HuH-7.5 (cell line): Measurements from ENCODE around the gene DPP6.

Experiments used
- DNase-seq: peaks from one replicate; pipeline ENCODE4 v3.0.0; 2011; ENCODE audit warnings: low spot score

DPP6 gene

DNA sequence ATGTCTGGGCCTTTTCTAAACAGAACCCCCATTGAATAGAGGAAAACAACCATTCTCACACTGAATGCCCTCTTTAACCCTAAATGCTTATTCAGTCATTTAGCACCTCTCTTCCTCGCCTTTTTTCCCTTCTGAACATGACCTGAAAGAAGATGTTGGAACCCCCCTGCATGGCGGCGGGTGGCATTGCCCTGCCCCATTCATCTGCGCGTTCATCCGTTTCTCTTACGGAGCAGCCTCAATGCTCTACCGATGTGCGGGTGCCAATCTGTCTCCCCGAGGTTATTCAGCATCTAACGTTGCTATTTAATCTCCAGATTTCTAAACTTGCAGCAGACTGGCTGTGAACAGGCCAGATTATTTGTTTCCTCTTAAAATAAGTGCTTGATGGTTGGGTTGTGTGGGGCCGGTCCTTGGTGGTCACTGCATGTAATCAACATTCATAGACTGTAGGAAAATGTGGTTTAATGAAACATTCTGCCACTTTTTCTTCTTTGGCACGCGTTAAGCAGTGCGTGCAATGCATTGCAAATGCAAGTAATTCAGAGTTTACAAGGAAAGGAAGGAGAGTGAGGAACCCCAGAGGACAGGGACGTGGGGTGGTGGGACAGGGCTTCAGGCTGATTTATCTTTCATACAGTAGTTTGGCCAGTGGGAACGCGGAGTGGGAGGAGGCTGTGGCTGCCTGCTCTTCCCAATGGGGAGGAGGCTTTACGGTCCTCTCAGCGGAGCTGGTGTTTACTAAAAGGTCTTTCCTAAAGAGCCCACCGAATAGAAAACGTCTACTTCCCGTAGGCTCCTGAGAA, 286.7 kb downstream of the DPP6 start:
- DNase-seq: no peak

DNA sequence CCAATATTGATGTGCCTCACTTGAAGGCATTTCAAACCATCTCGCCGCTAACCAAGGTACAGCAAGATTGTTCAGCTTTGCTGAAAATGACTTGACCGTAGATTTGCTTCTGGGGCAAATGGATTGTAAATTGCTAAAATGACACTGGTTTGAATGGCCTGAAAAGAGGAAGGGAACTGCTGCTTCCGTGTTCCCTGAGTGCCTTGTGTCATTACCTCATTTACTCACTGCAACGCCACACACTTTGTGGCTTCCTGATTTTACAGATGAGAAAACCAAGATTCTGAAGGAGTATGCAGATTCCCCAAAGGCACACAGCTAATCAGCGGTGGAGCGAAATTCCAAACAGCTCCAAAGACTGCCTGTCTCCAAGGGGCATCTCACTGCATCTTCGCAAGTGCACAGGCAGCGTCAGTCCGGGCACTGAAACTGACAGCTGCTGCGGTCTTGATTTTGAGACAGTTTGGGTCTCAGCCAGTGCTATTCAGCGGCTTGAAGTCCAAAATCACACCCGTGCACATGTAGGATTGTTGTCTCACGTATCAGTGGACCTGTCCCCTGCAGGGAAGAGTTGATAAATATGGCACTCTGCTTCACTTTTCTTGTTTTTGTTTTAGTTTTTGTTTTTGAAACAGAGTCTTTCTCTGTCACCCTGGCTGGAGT, 290.9 kb downstream of the DPP6 start:
- no peak for DNase-seq

DNA sequence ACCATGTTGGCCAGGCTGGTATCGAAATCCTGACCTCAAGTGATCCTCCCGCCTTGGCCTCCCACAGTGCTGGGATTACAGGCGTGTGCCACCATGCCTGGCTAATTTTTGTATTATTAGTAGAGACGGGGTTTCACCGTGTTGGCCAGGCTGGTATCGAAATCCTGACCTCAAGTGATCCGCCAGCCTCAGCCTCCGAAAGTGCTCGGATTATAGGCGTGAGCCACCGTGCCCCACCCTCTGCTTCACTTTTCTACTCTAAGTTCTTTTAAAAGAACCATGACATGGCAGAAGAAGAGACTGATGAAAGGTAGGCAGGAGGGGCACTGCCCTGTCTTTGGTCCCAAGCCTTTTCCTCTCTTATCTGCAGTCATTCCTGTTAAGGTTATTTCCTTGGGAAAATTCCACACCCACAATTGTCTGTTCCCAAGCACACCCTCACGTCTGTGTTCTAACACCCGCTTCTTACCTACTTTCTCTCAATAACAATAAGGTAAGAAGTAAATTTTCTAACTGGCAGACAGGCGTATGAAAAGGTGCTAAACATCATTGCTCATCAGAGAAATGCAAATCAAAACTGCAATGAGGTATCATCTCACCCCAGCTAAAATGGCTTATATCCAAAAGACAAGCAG, 291.7 kb downstream of the DPP6 start:
- DNase-seq: no peak

DNA sequence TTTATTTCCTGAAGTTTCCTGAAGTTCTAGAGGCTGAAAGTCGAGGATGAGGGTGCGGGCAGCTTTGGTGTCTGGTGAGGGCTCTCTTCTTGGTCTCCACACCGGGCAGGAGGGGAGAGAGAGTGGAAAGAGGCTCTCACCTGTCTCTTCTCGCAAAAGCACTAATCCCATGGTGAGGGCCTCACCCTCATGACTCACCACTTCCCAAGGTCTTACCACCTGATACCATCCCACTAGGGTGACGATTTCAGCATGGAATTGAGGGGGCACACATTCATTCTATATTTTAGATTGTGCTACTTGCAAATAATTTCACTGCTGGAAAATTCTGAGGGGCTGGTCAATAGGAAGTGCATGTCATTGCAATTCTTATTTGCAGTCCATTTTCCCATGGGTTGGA, 292.9 kb downstream of the DPP6 start:
- no peak for DNase-seq

DNA sequence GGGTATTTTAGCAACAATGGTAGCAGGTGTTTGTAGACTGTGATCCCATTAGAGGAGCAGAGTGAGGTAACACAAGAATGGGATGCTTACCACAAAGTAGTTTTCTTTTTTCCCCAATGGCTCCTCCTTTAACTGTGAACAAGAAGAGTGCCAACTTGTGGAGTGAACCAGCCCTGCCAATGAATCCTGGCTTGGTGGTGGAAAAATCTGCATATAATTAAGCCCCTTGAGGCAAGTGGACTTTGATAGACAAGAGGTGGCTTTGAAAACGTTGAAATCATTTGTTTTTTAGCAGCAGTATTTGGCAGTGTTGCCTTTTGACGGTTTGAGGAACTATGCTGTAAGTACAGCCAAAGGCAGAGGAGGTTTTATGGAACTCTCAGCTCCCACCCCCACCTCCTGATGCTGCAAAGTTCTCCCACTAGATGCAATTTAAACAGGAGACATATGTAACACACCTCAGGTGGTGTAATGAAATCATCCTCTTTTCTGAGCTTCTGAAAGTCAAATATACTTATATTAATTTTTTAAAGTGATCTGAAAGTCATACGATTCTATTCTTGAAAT, 295.6 kb downstream of the DPP6 start:
- DNase-seq: no peak

DNA sequence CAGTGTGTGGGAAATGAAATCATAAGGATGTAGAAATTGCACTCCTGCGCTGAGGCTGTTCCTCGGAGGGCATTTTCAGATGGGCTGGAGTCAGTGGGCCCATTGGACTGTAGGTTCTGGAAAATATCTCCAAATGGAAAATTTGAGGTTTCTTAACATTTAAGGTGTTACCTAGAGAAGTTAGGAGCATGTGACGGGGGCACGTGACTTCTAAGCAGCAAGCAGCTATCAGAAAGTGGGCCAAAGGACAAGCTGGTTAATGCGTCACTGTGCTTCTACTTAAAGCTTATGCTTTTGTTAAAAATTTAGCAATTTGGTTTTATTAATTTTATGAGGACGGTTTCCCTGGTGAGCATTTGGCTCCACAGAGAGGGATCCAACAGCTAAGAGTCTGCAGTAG, 298.7 kb downstream of the DPP6 start:
- DNase-seq: no peak

DNA sequence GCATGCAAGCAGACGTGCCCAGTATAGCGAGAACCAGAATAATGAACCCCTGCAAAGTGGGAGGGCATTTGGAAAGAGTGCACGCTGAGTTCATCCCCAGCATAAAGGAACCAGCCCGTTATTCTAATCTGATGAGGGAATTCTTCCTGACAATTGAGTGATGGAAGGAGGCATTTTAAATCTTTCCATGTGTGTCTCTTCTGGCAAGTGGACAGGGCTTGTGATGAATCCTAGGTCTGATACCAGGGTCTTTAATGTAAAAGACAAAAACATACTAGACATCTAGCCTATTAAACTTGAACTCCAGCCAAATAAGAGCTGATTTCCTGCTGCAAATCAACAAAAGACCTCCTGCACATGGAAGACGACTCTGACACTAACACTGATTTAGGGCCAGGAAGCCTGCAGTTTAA, 301.2 kb downstream of the DPP6 start:
- no peak for DNase-seq

DNA sequence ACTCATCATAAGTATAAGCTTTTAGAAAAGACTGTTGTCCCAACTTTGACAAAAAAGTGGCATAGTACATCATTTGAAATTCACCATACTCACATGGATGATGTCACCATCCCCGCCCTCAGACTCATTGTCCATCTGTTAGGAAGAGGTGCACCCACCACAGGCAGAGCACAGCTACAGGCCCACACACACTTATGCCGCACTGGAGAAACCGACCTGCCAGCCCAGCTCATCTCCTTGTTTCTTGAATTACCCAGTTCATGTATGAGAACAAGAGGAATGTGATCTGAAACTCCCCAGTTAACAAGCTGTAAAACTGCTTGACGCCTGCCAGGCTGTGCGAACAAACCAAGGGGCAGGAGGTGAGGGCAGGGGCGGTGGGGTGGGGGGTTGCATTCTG, 312.0 kb downstream of the DPP6 start:
- no peak for DNase-seq

DNA sequence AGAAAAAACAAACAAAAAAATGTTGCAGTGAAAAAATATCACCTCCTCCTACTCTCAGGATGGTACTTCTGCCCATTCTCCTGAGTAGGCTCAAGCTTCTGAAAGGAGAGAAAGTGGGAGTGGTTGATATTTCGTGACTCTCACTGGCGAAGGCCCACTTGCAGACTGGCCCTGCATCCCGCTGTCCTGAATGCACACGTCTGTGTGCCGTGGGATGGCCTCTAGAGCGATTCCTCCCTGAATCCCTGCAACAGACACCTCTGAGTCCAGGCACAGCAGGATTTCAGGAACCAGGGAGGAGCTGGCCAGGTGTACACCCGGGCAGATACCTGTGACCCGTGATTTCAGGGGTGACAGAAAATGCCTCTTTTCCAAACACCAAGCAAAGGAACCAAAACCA, 319.2 kb downstream of the DPP6 start:
- DNase-seq: no peak

DNA sequence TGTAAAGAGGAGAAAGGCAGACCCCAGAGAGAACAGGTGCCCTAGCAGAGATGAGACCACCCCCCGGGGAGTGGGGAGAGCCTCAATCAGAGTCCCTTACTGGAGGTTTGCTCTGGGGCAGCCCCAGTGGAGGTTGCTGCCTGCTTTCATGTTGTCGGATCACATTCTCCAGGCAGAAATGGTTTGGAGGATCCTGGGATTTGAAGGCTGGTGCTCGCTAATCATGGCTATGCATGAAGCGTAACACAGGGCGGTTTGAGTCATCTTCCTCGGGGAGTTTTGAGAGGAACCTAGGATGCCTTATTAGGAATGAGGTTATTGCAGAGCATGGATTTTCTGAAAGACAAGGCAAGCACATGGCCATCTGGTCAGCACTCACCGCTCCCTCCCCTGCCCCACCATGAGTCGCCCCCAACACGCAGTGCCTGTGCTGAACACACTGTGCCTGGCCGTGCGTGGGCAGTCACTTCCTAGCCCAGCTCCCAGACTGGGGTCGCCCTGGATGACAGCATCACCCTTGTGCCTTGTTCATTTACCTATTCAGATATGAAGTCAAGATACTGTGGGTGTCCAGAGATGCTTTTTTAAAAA, 319.9 kb downstream of the DPP6 start:
- DNase-seq: no peak

DNA sequence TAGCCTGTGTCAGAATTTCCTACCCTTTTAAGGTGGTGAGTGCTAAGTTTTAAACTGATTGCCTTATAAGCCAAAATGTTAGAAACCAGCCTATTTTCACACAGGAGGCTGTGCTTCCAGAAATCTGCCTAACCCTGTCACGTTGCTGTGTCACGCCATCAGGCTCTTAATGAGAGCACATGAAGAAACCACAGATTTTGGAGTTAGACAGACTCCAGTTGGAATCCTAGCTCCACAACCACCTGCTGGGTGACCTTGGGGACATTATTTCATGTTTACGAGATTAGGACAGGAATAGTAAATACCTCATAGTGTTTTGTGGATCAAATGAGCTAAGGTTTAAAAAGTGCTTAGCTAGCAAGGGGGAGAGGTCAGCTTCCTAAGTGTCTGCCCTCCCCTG, 321.8 kb downstream of the DPP6 start:
- no peak for DNase-seq

DNA sequence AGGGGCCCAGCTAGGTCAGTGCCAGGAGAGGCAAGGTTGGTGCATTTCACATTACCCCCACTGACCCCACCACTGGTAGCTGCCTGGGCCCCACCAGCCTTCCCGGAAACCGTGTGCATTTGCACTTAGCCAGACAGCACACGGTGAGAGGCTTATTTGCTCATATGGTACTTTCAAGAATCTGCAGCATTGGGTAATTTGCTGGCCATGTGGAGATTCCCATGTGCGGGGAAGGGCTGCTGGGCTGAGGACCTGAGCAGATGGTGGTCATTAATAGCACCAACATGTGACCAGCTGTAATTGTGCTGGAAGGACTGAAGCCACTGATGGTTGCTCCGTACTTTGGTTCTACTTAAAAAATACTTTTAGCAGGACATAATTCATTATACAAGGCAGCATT, 323.8 kb downstream of the DPP6 start:
- no peak for DNase-seq

DNA sequence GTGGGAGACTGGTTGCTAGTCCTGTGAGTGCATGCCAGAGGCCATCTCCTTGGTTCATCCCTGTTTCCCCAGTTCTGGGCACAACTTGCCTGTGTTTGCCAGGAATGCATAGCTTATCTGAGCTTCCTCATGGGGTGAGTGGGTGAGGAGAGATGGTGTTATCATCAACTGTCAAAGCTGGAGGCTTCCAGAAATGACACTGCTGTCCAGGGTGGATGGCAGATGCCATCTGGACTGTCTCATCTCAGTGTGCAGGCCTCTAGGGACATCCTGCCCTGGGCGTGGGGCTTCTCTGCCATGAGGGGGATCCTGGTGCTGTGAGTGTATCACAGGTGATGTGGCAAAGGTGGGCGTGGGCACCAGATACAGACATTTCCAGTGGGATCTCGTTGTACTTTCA, 328.6 kb downstream of the DPP6 start:
- DNase-seq: no peak

DNA sequence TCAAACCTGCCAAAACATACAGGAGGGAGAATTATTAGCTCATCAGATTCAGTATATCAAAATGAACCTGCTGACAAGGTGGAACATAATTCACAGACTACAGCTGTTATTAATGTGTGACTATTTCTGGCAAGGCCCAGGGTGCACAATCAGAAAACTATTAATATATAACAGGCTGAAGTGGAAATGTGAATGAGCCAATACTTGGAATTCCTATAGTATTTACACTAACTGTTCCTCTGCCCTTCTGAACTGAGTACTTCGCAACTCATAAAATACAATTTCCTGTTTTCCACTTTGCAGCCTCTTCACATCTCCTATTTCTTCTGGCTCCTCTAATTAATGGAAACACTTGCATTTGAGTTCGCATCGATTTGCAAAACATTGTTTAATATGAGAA, 330.8 kb downstream of the DPP6 start:
- DNase-seq: no peak

DNA sequence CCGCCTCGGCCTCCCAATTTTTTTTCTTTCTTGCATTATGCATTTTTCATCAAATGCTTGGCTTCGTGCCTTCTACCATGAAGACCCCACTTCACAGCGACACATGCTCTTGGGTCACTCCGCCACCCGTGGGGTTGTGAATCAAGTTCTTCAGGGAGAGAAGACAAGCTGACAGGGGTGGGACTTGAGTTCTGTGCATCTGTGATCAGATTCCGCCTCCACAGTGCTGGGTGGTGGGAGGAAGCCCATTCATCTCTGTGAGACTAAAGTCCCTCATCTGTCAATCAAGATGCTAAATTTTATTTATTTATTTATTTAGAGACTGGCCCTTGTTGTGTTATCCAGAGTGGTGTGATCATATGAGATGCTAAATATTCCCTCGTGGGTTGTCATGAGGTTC, 333.0 kb downstream of the DPP6 start:
- DNase-seq: no peak

DNA sequence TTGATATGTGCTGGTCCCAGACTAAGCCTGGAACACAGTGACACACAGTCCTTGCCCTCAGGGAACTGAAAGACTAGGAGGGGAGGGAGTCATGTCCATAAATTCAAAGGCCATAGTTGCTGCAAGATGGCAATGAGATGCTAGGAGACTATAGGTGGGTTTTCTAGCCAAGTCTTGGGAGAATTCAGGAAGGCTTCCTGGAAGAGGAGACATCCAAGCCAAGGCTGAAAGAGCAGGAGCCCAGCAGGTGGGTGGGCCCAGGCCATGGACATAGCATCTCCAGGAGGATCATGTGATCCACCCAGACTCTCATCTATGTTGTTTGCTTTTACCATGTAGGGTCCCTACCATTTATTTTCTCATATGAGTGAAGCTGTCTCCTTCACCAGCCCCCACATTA, 335.1 kb downstream of the DPP6 start:
- DNase-seq: no peak

DNA sequence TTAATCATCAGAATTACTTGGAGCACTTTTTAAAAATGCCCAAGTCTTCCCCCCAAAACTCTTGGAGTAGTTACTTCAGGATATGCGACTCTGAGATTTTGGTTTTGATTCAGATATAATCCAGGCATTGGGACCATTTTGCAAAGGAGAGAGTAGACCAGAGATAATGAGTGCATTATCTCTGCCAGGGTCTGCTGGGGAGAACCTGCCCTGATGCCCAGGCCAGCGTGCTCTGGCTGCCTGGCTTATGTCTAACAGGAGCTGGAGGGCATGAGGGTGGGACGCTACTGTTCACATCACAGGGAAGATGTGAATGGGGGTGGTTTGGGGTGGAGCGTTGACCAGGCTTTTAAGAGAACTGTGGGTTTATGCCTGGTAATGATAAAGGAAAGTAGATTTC, 336.2 kb downstream of the DPP6 start:
- no peak for DNase-seq

DNA sequence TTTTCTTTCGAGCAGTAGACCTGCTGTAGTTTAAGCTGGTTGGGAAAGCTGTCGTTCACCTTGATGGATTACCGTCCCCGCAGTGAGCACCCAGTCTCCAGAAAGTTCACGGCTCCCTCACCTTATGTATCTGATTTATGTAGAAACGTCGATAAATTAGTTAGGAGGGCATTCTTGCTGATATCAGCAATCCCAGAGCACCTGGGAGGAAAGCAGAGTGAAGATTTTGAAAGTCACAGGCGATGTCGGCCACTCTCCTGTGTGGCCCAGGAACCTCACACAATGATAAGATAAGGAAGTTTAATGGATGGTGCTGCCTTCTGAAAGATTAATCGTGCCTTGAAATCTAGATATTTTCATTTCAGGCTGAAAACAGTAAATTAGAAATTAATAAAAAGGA, 336.8 kb downstream of the DPP6 start:
- DNase-seq: no peak

DNA sequence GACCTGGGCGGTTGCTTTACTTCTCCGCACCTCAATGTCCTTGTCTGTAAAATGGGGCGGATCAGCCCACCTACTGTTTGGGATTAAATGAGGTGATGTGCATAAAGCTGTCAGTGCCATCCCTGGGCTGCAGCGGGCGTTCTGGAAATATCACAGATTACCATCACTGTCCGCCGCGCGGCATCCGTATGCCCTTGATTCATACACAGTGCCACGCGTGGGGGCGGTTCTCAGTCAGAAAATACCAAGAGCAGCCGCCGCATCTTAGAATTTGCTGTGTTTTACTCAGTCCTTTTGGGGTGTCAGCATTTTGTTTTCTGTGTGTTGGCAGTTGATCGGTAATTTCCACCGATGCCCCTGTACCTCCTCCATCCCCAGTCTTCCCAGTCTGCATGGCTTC, 338.8 kb downstream of the DPP6 start:
- DNase-seq: no peak

DNA sequence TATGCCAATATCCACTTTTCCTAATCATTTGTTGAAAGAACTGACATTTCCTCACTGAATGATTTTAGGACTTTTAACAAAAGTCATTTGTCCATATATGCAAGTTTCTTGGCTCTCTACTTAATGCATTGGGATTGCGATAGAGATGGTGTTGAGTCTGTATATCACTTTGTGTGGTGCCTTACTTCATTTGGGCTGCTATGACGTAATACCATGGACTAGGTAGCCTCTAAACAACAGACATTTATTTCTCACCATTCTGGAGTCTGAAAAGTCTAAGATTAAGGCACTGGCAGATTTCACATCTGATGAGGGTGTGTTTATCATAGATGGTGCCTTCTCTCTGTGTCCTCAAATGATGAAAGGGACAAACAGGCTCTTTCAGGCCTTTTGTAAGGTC, 342.6 kb downstream of the DPP6 start:
- DNase-seq: no peak

DNA sequence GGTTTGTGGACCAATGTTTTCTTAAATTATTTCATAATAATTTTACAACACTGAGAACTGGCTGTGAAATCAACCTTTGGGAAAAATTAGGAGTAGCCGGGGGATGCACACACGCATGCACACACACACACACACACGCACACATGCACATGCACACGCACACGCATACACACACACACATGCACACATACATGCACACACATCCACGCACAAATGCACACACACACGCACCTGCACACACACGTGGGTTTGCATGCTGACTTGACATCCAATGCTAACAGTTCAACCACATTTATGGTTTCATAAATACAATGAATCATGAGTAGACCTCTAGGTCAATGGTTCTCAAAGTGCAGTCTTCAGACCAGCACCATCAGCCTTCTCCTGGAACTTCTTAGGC, 354.1 kb downstream of the DPP6 start:
- DNase-seq: no peak

DNA sequence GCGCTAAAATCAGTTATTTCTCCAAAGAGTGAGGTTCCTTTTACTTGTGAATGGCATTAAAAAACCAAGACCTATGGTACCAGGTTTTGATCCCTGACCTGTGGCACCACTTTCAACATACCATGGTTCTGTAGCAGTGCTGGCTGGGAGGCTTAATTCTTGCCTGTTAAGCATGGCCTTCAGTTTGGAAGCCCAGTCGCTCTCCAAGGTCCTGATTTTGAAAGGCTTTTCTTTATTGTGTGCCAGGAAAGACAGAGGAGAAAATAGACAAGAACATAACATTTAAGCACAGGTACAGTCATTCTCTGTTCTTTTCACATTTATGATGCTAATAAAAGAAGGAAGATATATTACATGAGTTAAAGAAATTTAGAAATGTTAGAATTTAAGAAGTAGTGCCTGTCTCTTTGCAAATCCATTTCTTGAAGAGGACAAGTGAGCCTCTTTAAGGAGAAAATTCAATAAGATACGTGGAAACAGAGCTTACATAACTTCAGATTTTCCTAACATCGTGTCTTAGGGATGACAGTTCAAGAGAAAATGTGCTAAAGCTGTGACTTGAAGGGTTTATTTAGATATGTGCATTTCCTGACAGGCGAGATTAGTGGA, 357.6 kb downstream of the DPP6 start:
- no peak for DNase-seq
